Stomach smooth muscle (tissue), 2 donors: ENCODE measurements around the gene CHID1.
A peak's percentile ranks its signal among the peaks of the same experiment; 100 is the strongest.

Experiments
- H3K27ac ChIP-seq: one replicate; pipeline ENCODE4 v1.7.0; 2013; ENCODE audit warnings: mild to moderate bottlenecking, low read length, inconsistent platforms
- H3K27me3 ChIP-seq, 2 donors: one replicate each; pipeline ENCODE4 v1.7.0; 2013; ENCODE audit warnings: low read length in 2 of 2; ENCODE audit not compliant: insufficient read depth in 2 of 2, control insufficient read depth in 1 of 2
- H3K36me3 ChIP-seq, 2 donors: one replicate each; pipeline ENCODE4 v1.7.0; 2013; ENCODE audit warnings: low read length in 2 of 2; ENCODE audit not compliant: control insufficient read depth in 2 of 2, insufficient read depth in 2 of 2
- H3K4me1 ChIP-seq: one replicate; pipeline ENCODE4 v1.7.0; 2013; ENCODE audit warnings: low read length; ENCODE audit not compliant: control insufficient read depth, insufficient read depth
- H3K4me3 ChIP-seq, 2 donors: one replicate each; pipeline ENCODE4 v1.7.0; 2013; ENCODE audit warnings: low read length in 2 of 2
- H3K9ac ChIP-seq, 2 donors: one replicate each; pipeline ENCODE4 v1.7.0; 2013; ENCODE audit warnings: low read length in 2 of 2, mild to moderate bottlenecking in 1 of 2
- H3K9me3 ChIP-seq, 2 donors: one replicate each; pipeline ENCODE4 v1.7.0; 2013; ENCODE audit warnings: low read length in 2 of 2; ENCODE audit not compliant: control insufficient read depth in 2 of 2
- donor health status: healthy.
- donor health status: Pancreatic carcinoma.

Gene CHID1

GRCh38 chr11:910589-911030, at the start of gene CHID1:
CHID1 (minus strand) TSS chr11:910810; CDS start chr11:904816, 5,994 bp downstream.
- Histone ChIP-seq H3K4me1 (peaks cover 20% of the 10 kb centered on the region), H3K36me3 (peaks cover 0 to 2% of the 10 kb centered on the region in 2 donors), H3K4me3 (peak within 1 kb of the TSS; percentile 79 to 84), H3K27ac (peak within 1 kb of the TSS; percentile 70), H3K27me3 (no peaks in the 10 kb centered on the region), H3K9me3 (no peaks in the 10 kb centered on the region), H3K9ac (peak within 1 kb of the TSS; percentile 75 to 85)

GRCh38 chr11:959608-960007, 49.0 kb upstream of the CHID1 start:
- no peak overlapping the region for H3K9ac ChIP-seq
- H3K27ac ChIP-seq: no peak overlapping the region

GRCh38 chr11:959027-959426, 48.4 kb upstream of the CHID1 start:
- H3K27me3 ChIP-seq: no peaks in the 10 kb centered on the region
- no peaks in the 10 kb centered on the region for H3K9me3 ChIP-seq
- no peak overlapping the region for H3K9ac ChIP-seq
- no peak overlapping the region for H3K27ac ChIP-seq
- peaks cover 5% of the 10 kb centered on the region for H3K4me1 ChIP-seq
- H3K4me3 ChIP-seq: no peak overlapping the region
- peaks cover 9 to 20% of the 10 kb centered on the region in 2 donors for H3K36me3 ChIP-seq

More at GRCh38 chr11:959608-960007, 49.0 kb upstream of the CHID1 start:
- Histone ChIP-seq H3K9me3 (no peaks in the 10 kb centered on the region), H3K4me3 (no peak overlapping the region), H3K36me3 (peaks cover 9 to 22% of the 10 kb centered on the region in 2 donors), H3K27me3 (no peaks in the 10 kb centered on the region), H3K4me1 (peaks cover 5% of the 10 kb centered on the region)

- Histone ChIP-seq H3K4me3 (no peak overlapping the region), H3K36me3 (peaks cover 9 to 14% of the 10 kb centered on the region in 2 donors), H3K9me3 (no peaks in the 10 kb centered on the region), H3K9ac (no peak overlapping the region), H3K4me1 (peaks cover 5% of the 10 kb centered on the region), H3K27me3 (no peaks in the 10 kb centered on the region), H3K27ac (no peak overlapping the region)
These were observed 47.5 kb upstream of the CHID1 start for GRCh38 chr11:958101-958500.

- H3K27me3 ChIP-seq: no peaks in the 10 kb centered on the region
- H3K36me3 ChIP-seq: peaks cover 9 to 11% of the 10 kb centered on the region in 2 donors
- no peak overlapping the region for H3K27ac ChIP-seq
- H3K4me1 ChIP-seq: peaks cover 5% of the 10 kb centered on the region
- H3K9me3 ChIP-seq: no peaks in the 10 kb centered on the region
- H3K4me3 ChIP-seq: no peak overlapping the region
- no peak overlapping the region for H3K9ac ChIP-seq
These were observed 46.8 kb upstream of the CHID1 start for GRCh38 chr11:957212-957920.

- peaks cover 5% of the 10 kb centered on the region for H3K4me1 ChIP-seq
- H3K9ac ChIP-seq: no peak overlapping the region
- H3K27me3 ChIP-seq: no peaks in the 10 kb centered on the region
- no peak overlapping the region for H3K4me3 ChIP-seq
- H3K9me3 ChIP-seq: no peaks in the 10 kb centered on the region
- peaks cover 8 to 9% of the 10 kb centered on the region in 2 donors for H3K36me3 ChIP-seq
- H3K27ac ChIP-seq: no peak overlapping the region
These were observed 44.8 kb upstream of the CHID1 start for GRCh38 chr11:955154-956063.

- H3K9ac ChIP-seq: no peak overlapping the region
- H3K27me3 ChIP-seq: no peaks in the 10 kb centered on the region
- H3K9me3 ChIP-seq: peaks cover 0 to 6% of the 10 kb centered on the region in 2 donors
- no peak overlapping the region for H3K27ac ChIP-seq
- no peak overlapping the region for H3K4me3 ChIP-seq
- H3K36me3 ChIP-seq: peaks cover 3 to 4% of the 10 kb centered on the region in 2 donors
- peaks cover 5% of the 10 kb centered on the region for H3K4me1 ChIP-seq
These were observed 44.0 kb upstream of the CHID1 start for GRCh38 chr11:954392-955153.

- no peaks in the 10 kb centered on the region for H3K27me3 ChIP-seq
- H3K4me3 ChIP-seq: no peak overlapping the region
- H3K36me3 ChIP-seq: peaks cover 0 to 2% of the 10 kb centered on the region in 2 donors
- H3K4me1 ChIP-seq: peaks cover 5% of the 10 kb centered on the region
- no peak overlapping the region for H3K9ac ChIP-seq
- H3K27ac ChIP-seq: no peak overlapping the region
- H3K9me3 ChIP-seq: peaks cover 0 to 7% of the 10 kb centered on the region in 2 donors
These were observed 42.9 kb upstream of the CHID1 start for GRCh38 chr11:953512-953911.

- H3K4me3 ChIP-seq: no peak overlapping the region
- no peaks in the 10 kb centered on the region for H3K36me3 ChIP-seq
- no peak overlapping the region for H3K27ac ChIP-seq
- no peaks in the 10 kb centered on the region for H3K27me3 ChIP-seq
- peaks cover 5% of the 10 kb centered on the region for H3K4me1 ChIP-seq
- peaks cover 0 to 7% of the 10 kb centered on the region in 2 donors for H3K9me3 ChIP-seq
- H3K9ac ChIP-seq: no peak overlapping the region
These were observed 42.1 kb upstream of the CHID1 start for GRCh38 chr11:952406-953385.
